GM12865 (cell line): Measurements from ENCODE around the gene MLLT3.

Source experiments
- DNase-seq: peaks from one replicate; pipeline ENCODE4 v3.0.0; 2010; ENCODE audit warnings: low read depth
- H3K4me3 ChIP-seq: 2 replicates; pipeline ENCODE4 v1.5.1; 2011; ENCODE audit warnings: mild to moderate bottlenecking, low read depth, low read length, control low read depth
- CTCF ChIP-seq: IDR thresholded peaks from 2 replicates; pipeline ENCODE4 v1.5.1; 2011; ENCODE audit warnings: low read length, control low read depth, low read depth, inconsistent platforms; ENCODE audit not compliant: insufficient read depth; ENCODE audit errors: missing control alignments

Gene MLLT3

GRCh38 chr9:20568400-20568799 lies 53.9 kb downstream of the MLLT3 start:
- TF ChIP-seq CTCF, result no peak
- no peak for DNase-seq
- H3K4me3 ChIP-seq, result no peak overlapping the region

GRCh38 chr9:20566401-20566800 lies 55.9 kb downstream of the MLLT3 start:
- no peak for DNase-seq
- no peak overlapping the region for H3K4me3 ChIP-seq
- no peak for TF ChIP-seq CTCF

- H3K4me3 ChIP-seq, result no peak overlapping the region
- no peak for TF ChIP-seq CTCF
- DNase-seq, result no peak
Observed at GRCh38 chr9:20564650-20565049, 57.6 kb downstream of the MLLT3 start.

- TF ChIP-seq CTCF, result no peak
- H3K4me3 ChIP-seq, result no peak overlapping the region
- DNase-seq, result no peak
Observed at GRCh38 chr9:20563917-20564316, 58.4 kb downstream of the MLLT3 start.

- DNase-seq, result no peak
Observed at GRCh38 chr9:20562051-20562450, 60.2 kb downstream of the MLLT3 start.

GRCh38 chr9:20561531-20561930 lies 60.8 kb downstream of the MLLT3 start:
- DNase-seq, result no peak
- TF ChIP-seq CTCF, result no peak
- no peak overlapping the region for H3K4me3 ChIP-seq

More at GRCh38 chr9:20562051-20562450, 60.2 kb downstream of the MLLT3 start:
- no peak for TF ChIP-seq CTCF
- H3K4me3 ChIP-seq, result no peak overlapping the region

GRCh38 chr9:20559231-20559890 lies 62.9 kb downstream of the MLLT3 start:
- H3K4me3 ChIP-seq, result no peak overlapping the region
- no peak for DNase-seq
- TF ChIP-seq CTCF, result no peak
